Activated CD8-positive, alpha-beta memory T cell treated with anti-CD3 and anti-CD28 coated beads, Interleukin-2, amount 50 U/mL, for 1 hour (primary cell): Measurements from ENCODE around the gene IDH3G.

Source experiments
- DNase-seq: peaks from one replicate; pipeline ENCODE4 v3.0.0-alpha.2; 2020; ENCODE audit errors: extremely low read depth

Gene IDH3G

DNA sequence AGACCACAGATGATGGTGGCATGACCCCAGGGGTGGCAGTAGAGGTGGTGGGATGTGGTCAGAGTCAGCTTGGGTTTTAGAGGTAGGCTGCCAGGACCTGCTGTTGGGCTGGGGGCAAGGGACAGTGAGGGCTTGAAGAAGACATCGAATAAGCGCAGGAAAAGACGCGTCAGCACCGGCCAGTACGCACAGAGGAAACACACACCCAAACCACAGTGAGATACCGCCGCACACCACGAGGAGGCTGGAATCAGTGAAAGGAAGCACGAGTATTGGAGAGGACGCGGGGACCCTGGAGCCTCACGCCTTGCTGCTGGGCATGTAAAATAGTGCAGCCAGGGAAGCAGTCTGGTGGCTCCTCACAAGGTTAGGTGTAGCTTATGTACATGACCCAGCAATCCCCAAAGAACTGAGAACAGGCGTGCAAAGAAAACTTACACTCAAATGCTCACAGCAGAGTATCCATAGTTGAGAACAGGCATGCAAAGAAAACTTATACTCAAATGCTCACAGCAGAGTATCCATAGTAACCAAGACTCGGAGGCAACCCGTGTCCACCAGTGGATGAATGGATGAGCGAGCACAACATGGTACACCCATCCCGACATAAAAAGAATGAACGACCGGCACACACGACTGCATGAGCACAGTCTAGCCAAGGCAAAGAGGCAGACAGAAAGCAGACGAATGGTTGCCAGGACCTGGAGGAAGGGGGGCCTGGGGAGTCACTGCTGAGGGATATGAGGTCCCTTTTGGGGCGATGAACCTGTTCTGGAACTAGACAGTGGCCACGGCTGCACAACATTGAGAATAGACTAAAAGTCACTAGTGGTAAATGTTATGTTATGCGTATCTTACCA lies 22.9 kb upstream of the IDH3G start:
- DNase-seq: no peak

- DNase-seq: no peak
These were observed 20.6 kb upstream of the IDH3G start for GRCh38 chrX:153814591-153815315.

DNA sequence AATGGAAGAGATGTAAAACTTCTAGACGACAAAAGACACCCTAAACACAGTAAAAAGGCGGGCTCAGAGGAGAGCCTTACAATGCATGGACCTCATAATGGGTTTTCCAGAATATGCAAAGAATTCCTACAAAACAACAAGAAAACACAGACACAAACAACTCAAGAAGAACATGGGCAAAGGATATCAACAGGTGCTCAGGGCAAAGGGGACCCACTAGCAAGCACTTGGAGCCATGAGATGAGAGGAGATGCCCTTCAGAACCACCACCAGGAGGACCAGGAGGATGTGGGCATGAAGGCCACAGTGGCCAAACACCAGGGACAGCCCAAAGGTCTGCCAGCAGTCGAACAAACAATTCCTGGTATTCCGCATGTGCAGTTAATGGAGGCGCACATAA lies 19.0 kb upstream of the IDH3G start:
- DNase-seq: no peak

- no peak for DNase-seq
These were observed 18.0 kb upstream of the IDH3G start for GRCh38 chrX:153812220-153812619.

DNA sequence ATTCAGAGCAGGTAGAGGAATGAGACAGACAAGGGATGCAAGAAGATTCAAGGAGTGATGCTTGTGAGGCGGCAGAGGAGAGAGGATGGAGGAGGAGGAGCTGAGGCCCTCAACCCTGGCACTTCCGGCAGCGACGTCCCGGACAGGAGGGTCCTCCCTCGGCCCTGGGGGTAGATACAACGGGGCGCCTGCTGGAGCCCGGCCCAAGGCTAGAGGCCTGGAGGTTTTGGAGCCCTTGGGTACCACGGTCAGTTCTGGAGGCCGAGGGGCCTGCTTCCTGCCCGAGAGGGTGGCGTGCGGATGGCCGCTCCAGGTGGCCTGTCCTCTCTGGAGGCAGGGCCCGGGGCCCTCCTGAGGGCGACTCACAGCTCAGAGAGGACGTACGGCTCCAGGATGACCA lies 13.8 kb upstream of the IDH3G start:
- DNase-seq: no peak

DNA sequence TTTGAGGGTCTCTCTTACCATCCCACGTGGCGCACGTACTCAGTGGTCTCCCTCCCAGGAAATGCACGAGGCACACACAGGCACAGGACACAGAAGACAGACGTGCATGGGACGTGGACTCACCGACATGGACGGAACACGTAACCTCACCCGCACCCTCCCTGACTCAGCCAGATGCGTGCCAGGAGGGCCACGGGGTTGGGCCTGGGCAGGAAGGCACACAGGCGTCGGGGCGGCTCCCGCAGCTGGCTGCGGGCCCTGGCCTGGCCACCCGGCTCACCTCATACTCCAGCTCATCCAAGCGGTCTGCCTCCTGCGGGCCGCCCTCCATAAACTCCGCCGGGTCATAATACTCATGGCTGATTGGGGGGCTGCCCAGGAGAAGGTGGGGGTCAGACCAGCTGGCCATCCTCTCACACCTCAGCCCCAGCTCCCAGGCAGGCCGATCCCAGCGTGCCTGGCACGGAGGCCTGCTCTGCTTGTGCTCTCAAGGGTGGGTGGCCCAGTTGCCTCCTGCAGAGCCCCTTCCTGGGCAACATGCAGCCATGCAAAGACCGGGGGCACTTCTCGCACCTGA lies 12.9 kb upstream of the IDH3G start:
- no peak for DNase-seq

GRCh38 chrX:153805436-153805835 lies 11.3 kb upstream of the IDH3G start:
- no peak for DNase-seq

- DNase-seq: no peak
These were observed 10.4 kb upstream of the IDH3G start for GRCh38 chrX:153804621-153805020.

GRCh38 chrX:153804100-153804595 lies 10.0 kb upstream of the IDH3G start:
- no peak for DNase-seq

GRCh38 chrX:153803211-153804099 lies 9.3 kb upstream of the IDH3G start:
- no peak for DNase-seq

DNA sequence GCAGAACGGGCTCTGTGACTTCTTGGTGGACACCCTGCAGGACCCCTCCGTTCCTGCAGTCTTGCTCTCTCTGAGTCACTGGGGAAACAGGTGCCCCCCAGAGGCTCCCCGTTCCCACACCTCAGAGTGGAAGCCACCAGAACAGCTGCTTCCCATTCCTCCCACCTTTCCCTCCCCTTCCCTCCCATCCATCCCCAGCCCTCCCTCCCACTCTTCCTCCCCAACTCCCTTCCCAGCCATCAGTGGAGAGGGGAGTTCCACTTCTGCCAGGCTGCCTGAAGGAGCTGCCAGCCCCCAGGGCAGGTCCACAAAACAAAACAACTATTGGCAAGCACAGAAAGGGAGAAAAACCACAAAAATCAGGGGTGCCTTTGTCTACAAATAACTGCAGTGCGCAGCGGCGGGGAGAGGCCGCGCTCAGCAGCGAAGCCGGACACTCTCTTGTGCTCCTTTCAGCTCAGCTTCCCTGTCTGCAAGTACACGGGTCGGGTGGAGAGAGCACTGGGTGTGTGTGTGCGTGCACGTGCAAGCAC lies 8.4 kb upstream of the IDH3G start:
- no peak for DNase-seq

GRCh38 chrX:153801669-153802068 lies 7.5 kb upstream of the IDH3G start:
- DNase-seq: no peak

GRCh38 chrX:153800746-153801145 lies 6.6 kb upstream of the IDH3G start:
- no peak for DNase-seq

- DNase-seq: no peak
These were observed 6.1 kb upstream of the IDH3G start for GRCh38 chrX:153800177-153800722.

DNA sequence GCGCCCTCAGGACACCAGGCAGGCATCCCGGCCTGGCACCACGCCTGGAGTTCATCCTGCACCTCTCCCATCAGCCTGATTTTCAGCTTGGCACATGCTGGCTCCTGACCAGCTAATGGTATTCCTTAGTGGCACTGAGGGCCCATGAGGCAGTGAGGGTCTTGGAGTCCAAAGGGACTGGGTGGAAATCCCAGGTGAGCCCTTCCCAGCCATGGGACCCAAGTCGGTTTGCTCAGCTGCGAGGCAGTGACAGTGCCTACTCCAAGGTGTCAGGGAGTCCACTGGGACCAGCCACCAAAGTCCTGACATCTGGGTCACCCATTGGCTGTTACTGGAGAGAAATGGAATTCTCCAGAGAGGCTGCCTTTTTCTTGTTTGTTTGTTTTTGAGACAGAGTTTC lies 5.2 kb upstream of the IDH3G start:
- no peak for DNase-seq

- DNase-seq: no peak
These were observed 3.3 kb upstream of the IDH3G start for GRCh38 chrX:153797415-153798015.

DNA sequence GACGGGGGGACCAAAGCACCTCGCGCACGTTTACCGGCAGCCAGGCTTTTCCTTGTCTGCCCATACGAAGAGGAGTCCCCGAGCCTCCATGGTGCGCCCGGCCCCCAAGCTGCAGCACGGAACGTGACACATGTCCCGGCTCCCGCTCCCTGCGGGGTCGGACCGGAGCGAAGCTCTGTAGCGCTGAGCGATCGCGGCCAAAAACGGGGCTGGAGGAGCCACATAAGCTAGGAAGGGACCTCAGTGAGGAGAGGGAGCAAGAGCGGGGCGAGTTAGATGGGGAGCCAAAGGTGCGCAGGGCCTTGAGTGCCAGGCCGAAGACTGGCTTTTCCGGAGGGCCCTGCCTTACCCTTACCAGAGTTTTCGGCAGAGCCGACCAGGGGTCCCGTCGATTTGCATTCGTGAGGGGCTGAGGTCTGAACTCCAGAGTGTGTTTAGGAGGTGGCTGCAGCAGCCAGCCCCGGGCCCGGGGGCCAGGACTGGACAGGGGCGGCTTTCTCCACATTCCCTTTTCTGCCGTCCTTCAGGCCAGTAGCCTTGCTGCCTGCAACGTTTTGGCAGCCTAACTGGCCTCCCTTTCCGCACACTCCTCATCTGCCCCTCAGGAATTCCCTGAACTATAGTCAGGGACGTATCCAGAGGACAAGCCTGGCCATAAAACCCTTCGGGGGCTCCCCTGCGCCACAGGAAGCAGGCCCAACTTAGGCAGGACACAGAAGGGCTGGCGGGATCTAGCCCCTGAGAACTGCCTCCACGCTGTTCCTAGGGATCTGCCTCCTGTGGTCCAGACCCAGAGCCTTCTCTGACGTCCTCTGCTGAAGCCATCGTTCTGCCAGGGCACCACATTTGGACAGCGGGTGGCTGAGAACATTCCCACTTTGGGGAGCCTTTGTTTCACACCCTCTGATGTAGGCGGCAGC lies 982 bp upstream of the IDH3G start:
- no peak for DNase-seq

DNA sequence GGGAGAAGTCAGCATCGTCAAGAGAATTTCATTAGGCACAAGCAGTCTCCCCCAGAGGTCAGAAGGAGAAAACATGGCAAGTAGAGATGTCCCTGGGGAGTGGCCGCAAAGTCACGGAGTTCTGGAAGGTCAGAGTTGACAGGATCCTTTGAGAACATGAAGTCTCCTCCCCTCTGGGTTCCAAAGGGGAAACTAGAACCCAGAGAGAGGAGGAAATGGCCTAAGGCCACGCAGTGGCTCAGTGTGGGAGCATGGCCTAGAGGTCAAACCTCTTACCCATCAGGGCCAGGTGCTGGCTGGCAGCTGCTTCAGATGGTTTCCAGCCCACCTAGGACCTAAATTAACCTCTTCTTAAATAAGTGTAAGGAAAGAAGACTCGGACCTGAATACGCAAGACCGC lies 884 bp downstream of the IDH3G start:
- DNase-seq: no peak

DNA sequence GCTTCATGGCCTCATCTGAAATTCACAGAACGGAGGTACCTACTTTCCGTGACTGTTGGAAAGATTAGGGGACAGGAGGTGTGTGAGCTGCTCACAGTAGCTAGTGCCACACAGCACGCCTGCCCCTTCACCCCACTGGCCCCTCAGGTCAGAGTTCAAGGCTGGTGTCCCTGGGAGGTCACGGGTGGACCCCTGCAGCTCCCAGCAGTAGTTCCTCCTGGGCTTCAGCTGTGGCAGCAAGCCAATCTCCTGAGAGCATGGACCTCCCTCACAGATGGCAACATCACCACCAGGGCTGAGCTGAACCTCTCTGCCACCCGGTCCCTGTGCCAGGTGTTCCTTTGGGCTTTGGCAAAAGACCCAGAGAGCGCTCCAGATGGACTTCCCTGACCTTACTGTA lies 1.8 kb downstream of the IDH3G start:
- DNase-seq: no peak
